Hepatic stellate cell (primary cell): ENCODE measurements around the gene ARPC4.
"Not testable (repeated sequence)": the region's sequence is repeated elsewhere in the genome, so short reads cannot be mapped to it uniquely, and the experiment has no call there.

Source experiments
- DNase-seq: peaks from one replicate; pipeline ENCODE4 v3.0.0; 2011; ENCODE audit warnings: low spot score

Gene ARPC4

GRCh38 chr3:9770276-9770812, 22.5 kb upstream of the ARPC4 start:
- DNase-seq: no peak

DNA sequence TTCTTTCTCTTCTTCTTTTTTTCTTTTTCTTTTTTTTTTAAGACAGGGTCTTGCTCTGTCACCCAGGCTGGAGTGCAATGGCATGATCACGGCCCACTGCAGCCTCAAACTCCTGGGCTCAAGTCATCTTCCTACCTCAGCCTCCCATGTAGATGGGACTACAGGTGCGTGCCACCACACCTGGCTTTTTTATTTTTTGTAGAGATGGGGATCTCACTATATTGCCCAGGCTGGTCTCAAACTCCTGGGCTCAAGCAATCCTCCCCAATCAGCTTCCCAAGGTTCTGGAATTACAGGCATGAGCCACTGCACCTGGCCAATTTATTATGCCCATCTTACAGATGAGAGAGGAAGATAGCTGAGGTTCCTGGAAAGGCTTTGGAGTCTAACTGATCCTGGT, 21.9 kb upstream of the ARPC4 start:
- DNase-seq: not testable (repeated sequence)

DNA sequence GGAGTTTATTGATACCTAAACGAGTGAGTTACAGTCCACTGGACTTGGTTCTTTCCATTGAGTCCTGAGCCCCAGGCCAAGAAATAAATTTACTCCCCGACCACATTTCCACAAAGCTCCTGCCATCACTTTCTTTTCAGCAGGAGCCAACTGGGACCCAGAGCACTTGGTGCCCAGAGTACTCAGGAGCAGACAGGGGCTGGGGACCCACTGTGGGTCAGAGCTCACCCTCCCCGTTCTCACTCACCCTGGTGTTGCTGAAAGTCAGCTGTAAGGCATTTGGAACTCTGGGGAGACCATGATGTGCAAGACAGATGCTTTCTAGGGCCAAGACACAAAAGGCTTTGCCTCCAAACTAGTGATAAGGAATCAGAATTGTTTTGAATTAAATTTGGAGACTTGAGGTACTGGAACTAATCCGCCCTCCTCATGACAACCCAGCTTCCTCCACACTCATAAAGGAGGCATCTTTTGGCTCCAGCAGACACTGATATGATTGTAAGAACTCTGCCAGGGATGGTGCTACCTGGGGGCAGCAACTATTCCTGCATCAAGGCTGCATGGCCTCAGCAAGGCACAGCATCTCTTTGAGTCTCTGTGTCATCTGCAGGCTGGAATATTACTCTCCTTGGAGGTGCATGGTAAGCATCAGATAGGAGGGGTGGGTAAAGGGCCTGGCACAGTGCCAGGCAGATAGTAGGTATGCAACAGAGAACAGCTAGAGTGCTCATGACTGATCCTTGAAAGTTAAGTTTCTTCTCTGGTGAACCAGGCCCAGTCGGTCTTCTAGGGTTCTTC, 15.8 kb upstream of the ARPC4 start:
- no peak for DNase-seq

DNA sequence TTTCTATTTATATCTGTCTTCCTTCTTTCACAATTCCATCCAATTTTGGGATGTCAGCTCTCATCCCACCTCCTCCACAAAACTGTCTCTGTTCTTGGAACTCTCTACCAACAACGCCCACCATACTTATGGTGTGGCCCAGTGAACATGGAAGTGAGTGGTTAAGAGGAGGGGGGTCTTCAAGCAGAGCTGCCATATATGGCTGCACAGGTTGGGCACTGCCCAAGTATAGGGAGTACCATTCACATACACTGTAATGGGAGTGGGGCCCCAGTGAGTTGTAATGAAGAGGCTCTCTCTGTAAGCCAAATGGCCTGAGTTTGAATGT, 15.2 kb upstream of the ARPC4 start:
- DNase-seq: no peak

DNA sequence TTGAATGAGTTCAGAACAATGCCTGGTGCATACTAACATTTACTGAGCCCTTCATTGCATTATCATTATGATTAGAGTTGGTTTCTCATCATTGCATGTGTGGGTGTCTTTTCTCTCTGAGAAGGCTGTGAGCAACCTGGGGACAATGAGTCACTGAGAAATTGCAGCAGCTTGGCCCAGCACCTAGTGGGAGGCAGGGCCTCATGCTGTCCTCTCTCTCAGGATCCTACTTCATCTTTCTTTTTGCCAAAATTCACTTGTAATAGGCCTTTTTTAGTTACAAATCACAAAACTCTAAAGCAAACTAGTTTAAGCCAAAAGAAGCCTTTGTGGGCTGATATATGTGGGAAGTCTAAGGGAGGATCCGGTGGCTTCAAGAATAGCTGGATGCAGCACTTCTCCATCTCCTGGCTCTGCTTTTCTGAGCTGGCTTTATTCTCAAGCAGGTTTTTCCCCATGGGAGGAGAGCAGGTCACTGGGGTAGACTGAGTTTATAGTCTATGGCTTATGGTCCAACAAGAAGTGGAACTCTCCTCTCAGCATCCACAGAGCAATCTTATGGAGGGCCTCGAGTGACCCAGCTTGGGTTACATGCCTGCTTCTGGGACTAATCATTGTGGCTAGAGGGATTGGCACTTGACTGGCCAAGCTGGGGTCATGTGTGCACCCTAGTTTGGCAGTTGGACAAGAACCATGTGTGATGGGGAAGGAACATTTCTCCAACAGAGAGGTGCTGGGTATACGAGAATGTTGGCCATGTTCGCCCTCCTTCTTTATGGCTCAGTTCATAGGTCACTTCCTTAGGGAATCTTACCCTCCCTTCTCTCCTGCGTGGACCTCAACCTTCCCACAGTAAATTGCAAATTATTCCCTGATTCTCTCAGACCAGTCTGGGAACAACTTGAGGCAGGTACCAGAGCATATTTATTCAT, 14.5 kb upstream of the ARPC4 start:
- DNase-seq: no peak

GRCh38 chr3:9779075-9779593, 13.7 kb upstream of the ARPC4 start:
- DNase-seq: no peak

- no peak for DNase-seq
Measured at GRCh38 chr3:9779721-9780457, 13.0 kb upstream of the ARPC4 start.

DNA sequence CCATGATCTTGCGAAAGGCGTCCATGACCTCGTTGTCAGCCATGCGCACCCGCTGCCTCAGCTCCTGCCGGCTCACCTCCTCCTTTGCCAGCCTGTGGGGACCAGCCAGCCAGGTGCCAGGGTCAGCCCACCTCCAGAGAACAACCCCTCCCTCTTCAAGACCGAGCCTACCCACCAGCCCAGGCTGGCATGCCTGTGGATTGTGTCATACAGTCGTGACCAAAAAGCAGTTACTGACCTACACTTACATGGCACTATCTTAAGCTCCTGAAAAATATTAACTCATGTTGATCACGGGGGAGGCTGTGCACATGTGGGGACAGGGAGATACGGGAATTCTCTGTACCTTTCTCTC, 12.4 kb upstream of the ARPC4 start:
- DNase-seq: no peak

DNA sequence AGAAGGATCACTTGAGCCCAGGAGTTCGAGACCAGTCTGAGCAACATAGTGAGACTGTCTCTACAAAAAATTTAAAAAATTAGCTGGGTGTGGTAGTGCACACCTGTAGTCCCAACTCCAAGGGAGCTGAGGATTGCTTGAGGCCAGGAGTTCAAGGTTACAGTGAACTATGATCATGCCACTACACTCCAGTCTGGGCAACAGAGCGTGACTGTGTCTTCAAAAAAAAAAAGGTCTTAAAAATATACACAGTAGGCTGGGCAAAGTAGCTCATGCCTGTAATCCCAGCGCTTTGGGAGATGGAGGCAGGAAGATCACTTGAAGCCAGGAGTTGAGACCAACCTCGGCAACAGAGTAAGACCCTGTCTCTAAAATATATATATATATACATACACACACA, 12.0 kb upstream of the ARPC4 start:
- no peak for DNase-seq

- DNase-seq: no peak
Measured at GRCh38 chr3:9781551-9781950, 11.3 kb upstream of the ARPC4 start.

- no peak for DNase-seq
Measured at GRCh38 chr3:9781978-9782603, 10.8 kb upstream of the ARPC4 start.

GRCh38 chr3:9782770-9783169, 10.1 kb upstream of the ARPC4 start:
- no peak for DNase-seq

DNA sequence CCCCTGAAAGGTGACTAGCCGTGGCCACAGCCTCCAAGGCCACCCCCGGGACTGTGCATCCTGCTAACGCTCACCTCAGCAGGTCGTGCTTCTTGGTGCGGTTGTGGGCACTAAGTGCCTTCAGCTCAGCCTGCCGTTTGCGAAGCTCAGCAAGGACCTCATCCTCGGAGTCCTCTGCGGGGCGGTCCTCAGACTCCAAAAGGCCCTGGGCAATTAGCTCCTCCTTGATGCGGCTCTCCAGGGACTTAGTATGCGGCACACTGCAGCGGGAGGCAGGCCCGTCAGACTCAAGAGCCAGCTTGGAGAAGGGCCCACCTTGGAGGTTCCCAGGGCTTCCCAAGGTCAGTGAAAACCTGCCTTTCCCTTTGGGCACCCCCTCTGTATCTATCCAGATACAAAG, 8.9 kb upstream of the ARPC4 start:
- no peak for DNase-seq

GRCh38 chr3:9784965-9785364, 7.9 kb upstream of the ARPC4 start:
- no peak for DNase-seq

GRCh38 chr3:9785602-9786001, 7.3 kb upstream of the ARPC4 start:
- DNase-seq: no peak

DNA sequence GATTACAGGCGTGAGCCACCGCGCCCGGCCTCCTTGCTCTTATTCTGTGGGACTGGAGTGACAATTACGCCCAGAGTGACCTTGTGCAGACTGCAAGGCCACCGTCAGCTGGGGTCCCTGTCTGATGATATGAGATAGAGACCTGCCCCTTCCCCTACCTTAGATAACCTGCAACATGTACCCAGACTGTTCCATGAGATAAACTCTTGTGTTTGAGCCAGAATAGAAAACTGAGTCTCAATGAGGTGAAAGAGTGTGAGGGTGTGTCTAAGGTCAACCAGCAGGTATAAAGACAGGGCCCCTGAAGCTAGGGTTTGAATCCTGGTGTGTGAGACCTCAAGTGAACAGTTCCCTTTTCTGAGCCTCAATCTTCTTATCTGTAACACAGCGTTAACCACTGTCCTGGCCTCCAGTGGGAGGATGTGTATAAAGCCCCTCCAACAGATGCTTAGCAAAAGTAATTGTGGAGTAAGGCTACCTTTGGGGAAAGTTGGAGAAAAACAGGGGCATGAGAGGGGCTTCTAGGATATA, 6.6 kb upstream of the ARPC4 start:
- no peak for DNase-seq

- DNase-seq: no peak
Measured at GRCh38 chr3:9786825-9787669, 5.8 kb upstream of the ARPC4 start.

DNA sequence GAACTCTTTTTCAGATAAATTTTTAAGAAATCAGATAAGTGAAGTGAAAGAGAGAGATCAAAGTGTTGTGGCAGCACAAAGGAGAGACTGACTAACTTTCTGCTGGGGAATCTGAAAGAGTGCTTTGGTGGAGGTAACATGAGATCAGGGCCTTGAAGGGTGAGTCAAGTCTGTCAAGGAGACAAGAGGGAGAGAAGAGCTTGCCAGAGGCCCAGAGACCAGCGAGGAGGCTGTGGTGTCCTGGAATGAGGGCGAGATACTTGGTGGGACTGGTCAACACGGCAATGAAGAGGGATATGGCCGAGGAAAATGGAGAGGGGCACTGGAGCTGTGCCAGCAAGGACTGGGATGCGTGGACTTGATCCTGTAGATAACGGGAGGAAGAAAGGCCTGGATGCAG, 5.2 kb upstream of the ARPC4 start:
- no peak for DNase-seq

GRCh38 chr3:9791127-9791526, 1.8 kb upstream of the ARPC4 start:
- no peak for DNase-seq

- no peak for DNase-seq
Measured at GRCh38 chr3:9791790-9792404, 985 bp upstream of the ARPC4 start.
